NCI-H187 treated with DMSO at 0.1 percent for 48 hours (cell line): Measurements from ENCODE around the gene IREB2.
A peak's percentile ranks its signal among the peaks of the same experiment; 100 is the strongest.
"Not testable (repeated sequence)": the region's sequence is repeated elsewhere in the genome, so short reads cannot be mapped to it uniquely, and the experiment has no call there.

ENCODE experiments used
- DNase-seq: peaks from one replicate; lab custom pipeline; 2025; lab: John Stamatoyannopoulos, UW

Gene IREB2, protein sequence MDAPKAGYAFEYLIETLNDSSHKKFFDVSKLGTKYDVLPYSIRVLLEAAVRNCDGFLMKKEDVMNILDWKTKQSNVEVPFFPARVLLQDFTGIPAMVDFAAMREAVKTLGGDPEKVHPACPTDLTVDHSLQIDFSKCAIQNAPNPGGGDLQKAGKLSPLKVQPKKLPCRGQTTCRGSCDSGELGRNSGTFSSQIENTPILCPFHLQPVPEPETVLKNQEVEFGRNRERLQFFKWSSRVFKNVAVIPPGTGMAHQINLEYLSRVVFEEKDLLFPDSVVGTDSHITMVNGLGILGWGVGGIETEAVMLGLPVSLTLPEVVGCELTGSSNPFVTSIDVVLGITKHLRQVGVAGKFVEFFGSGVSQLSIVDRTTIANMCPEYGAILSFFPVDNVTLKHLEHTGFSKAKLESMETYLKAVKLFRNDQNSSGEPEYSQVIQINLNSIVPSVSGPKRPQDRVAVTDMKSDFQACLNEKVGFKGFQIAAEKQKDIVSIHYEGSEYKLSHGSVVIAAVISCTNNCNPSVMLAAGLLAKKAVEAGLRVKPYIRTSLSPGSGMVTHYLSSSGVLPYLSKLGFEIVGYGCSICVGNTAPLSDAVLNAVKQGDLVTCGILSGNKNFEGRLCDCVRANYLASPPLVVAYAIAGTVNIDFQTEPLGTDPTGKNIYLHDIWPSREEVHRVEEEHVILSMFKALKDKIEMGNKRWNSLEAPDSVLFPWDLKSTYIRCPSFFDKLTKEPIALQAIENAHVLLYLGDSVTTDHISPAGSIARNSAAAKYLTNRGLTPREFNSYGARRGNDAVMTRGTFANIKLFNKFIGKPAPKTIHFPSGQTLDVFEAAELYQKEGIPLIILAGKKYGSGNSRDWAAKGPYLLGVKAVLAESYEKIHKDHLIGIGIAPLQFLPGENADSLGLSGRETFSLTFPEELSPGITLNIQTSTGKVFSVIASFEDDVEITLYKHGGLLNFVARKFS

DNA sequence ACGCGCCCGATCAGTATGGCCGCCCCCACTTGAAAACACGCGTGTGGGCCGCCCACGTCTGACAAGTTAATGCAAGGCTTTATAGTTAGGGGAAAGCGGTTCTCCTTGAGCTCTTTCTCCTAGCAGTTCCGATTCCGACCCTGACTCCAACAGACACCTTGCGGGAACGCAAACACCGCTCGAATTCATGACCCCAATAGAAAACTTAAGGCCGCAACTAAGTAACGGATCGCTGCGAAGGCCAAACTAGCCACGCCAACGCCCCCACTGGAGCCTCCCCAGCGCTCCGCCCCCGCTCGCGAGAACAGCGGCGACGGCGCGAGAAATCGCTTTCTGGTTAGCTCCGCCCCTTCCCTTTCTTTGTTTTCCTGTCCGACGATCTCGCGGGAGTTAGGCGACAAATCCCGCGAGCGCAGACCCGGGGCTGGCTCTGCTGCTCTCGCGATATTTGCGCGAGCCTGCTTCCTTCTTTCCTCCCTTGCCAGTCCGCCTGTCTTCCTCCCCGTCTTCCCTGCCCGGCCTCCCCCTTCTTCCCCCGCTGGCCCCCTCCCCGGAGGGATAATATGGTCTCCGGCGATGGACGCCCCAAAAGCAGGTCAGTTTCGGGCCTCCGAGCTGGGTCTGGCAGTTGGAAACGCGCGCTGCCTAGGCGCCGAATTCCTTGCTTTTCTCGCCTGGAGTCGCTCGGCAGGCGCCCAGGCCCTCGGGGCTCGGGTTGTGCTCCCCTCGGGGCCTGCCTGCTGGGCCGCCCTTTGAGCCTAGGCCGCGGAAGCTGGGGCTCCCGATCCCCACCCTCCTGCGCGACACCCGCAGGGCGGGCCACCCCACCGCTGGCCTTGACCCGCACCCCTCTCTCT is at the start of gene IREB2:
Gene IREB2 (plus strand): TSS at position 455 of the 857 bp plus-strand sequence. CDS start 122 bp downstream, at position 577.
- DNase-seq = peak; percentile 69

DNA sequence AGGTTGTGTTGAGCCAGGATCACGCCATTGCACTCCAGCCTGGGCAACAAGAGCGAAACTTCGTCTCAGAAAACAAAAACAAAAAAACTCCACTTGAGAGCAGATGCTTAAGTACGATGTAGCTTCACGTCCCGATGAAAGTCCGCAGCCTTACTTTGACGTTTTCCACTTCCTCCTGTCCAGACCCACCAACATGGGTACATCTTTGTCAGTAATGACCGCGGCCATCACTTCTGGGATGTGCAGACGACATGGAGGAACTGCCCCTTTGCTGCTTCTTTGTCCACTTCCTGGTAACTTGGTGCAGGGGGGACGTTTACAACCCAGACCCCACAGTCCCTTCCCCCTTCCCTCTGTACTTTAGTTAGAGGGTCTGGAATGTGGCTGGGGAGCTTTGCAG is 49.2 kb upstream of the IREB2 start:
- DNase-seq = no peak

DNA sequence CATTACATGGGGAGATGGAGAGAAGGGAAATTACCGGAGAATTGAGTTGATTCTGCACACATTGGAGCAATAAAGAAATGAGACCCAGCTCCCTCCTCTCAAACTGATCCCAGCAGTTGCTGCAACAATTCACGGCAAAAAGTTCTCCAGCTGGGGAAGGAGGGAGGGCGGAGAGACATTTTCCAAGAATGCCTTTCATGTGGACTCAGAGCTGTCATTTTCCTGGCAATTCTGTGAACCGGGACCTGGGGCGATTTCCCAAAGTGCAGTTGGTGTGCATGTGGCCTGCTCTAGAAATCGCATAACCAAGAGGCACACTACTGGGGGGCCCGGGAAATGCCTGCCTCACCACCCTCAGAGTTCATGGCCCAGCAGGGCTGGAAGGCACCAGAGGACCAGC is 48.7 kb upstream of the IREB2 start:
- DNase-seq = no peak

DNA sequence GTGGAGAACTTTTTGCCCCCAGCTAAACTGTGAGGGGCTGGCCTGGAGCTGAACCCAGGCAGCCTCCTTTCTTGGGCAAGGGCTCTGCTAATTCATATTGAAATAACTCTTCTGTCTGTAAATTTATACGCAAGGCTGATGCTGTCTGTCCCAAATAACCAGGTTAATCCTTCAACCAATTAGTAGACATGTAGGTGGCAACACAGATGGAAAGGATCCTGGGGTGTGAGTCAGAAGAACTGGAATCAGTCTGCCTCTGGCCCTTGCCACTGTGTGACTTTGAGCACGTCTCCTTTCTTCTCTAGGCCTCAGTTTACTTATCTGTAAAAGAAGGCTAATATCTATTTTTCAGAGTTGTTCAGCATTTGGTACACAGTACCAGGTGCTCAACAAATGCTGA is 48.3 kb upstream of the IREB2 start:
- DNase-seq = no peak

DNA sequence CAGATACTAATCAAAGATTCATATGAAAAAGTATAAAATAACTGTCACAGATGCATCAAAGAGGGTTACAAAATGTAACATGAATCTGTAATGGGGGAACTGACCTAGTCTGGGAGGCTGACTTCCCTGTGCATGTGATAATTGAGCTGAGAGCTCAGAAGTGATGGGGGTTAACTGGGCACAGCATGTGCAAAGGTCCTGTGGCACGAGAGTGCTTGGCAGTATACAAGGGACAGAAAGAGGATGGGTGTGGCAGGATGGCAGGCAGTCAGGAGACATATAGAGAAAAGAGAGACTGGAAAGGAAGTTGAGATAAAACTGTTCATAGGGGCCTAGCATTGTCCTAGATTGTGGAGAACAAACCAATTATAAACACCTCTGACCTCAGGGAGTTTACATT is 47.8 kb upstream of the IREB2 start:
- no peak for DNase-seq

DNA sequence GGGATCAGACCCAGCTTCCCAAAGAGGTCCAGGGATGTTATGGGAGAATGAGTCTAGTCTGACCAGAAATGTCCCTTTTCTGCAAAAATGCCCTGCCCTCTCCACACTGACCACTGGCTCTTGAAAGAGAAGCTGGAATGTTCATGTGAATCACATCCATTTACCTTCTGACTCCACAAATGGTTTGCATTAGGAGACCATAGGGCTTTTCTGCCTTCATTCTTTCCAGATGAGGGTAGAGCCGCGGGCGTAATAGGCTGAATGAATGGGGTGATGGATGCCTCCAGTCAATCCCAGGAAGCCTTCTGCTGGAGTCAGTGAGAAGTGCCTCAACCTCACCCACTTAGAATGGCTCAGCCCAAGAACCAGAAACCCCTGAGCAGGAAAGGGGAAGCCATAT is 47.2 kb upstream of the IREB2 start:
- DNase-seq = no peak

DNA sequence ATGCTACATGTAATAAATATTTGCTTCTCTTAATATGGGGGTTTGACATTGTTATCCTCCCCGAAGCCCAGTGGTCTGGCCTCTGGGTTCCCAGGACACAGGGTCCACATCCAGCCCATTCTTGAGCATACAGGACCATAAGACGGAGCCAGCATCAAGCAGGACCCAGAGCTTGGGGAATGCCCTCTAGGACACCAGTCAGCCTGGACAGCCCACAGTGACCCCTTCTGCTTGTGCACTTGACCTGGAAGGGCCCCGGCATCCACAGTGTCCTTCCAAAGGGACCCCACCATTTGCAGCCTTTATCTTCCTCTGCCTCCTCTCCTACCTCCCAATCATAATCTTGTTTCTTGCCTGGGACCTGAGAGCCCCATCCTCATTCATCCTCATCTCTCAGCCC is 46.2 kb upstream of the IREB2 start:
- DNase-seq = no peak

DNA sequence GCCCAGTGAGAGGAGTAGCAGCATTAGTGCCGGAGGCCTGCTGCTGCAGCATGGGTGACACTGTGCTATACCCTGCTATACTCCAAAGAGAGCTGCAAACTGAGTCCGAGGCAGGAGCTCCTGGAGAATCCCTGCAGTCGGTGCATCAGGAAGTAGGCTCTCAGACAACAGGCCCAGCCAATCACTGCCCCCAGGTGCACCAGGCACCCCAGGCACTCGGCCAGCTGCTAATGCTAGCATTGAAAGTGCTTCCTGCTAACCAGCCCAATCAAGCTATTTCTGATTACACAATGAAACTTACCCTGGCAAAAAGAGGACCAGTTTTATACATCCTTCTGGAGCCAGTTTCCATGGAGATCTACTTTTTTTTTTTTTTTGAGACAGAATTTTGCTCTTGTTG is 45.6 kb upstream of the IREB2 start:
- DNase-seq = no peak

DNA sequence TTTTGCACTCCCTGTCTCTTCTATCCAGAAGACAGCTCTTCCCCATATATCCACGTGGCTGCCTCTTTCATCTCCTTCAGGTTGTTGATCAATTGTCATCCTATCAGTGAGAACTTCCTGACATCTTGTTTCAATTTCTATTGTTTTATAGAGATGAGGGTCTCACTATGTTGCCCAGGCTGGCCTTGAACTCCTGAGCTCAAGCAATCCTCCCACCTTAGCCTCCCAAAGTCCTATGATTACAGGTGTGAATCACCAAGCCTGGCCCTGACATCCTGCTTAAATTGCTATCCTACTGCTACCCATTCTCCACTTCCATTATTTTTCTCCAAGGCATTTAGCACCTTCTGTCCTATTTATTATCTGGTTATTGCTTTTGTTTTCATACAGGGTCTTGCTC is 44.9 kb upstream of the IREB2 start:
- no peak for DNase-seq

DNA sequence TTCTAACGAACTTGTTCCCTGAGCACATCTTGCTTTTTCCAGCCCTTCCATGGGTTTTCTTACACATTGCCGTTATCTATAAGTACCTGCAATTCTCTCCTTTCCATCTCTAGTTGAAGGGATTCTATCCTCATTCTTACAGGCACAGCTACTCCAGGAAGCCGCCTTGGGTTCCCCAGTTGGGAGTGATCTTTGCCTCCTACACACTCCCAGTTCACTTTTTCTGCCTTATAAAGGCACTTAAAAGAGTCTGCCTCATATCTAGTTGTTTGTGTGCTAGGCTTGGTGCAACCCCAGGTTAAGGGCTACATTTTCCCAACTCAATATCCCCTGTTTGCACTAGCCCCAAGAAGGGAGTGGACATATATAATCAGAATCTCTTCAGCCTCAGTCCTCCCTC is 44.0 kb upstream of the IREB2 start:
- no peak for DNase-seq

DNA sequence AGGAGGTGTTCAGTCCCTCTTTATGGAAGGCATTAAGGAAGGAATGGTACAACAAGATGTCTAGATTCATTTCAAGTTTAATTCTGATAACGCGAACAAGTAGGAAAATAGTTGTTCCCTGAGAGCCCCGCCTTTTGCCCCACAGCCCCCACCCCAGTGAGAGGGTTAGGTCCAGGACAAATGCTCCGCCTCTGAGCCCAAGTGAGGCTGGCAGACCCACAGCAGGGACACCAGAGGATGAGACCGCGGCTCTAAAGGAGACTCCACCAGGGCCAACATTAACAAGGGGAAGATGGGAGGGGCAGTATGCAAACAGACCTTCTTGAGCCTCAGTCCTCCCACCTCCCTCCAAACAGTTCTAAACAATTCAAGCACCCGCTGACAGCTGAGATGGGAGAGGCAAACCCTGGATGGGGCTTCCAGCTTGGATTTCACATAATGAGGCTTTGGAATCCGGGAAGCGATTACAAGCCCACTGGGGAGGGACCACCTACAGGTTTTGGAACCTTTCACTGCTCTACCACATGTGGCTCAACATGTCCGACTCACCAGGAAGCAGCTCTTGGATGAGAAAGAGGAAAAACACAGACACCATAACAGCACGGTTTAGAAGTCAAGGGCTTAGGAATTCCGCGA is 42.9 kb upstream of the IREB2 start:
- peak; percentile 8 for DNase-seq

DNA sequence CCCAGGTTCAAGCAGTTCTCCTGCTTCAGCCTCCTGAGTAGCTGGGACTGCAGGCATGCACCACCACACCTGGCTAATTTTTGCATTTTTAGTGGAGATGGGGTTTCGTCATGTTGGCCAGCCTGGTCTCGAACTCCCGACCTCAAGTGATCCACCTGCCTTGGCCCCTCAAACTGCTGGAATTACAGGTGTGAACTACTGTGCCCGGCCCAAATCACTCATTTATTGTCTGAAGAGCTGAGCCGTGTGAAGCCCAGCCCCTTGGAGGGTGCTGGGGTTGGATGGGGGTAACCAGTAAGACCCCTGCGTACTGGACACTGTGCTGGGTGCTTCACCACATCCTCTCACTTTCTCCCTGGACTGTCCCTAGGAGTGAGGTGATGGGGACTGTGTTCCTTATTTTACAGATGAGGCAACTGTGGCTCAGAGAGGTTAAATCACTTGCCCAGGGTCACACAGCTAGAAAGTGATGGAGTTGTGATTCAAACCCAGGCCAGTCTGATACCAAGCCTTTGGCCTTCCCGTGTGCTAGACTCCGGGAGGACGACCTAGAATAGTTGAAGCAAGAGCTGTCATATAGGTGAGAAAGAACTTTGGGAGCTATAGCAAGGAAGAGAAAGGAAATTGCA is 41.7 kb upstream of the IREB2 start:
- no peak for DNase-seq

DNA sequence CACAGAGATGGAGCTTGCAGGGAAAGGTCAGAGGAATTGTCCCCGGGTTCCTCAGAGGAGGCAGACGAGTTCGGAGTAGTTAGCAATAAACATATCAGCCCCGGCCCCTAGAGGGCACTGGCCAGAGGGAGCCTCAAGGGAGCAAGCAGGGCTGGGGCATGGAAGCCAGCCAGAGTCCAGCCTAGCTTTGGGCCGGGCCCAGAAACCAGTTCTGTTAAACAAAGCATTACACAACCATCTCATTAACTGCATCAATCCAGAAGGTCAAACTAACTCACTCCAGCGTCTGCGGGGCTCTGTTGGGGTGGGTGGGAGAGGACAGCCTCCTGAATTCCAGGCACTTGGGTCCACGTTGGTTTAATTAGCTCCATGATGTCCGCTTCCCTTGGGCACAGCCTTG is 41.0 kb upstream of the IREB2 start:
- no peak for DNase-seq

DNA sequence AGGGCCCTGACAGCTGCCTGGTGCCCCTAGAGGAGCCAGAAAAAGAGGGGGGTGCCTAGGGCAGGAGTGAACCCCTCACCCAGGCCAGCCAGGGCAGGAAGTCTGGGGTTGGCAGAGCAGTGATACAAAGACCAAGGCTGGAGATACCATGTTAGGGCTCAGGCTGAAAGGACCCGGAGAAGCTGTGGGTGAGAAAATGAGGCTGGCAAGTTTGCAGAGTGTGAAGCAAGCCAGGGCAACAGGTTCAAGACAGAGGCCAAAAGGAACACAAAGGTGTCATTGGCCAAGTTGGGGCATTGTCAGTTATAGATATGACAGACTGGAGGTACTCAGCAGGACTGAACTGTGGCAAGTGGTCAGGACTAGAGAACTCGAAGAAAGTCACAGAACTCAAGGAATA is 40.6 kb upstream of the IREB2 start:
- DNase-seq = no peak

DNA sequence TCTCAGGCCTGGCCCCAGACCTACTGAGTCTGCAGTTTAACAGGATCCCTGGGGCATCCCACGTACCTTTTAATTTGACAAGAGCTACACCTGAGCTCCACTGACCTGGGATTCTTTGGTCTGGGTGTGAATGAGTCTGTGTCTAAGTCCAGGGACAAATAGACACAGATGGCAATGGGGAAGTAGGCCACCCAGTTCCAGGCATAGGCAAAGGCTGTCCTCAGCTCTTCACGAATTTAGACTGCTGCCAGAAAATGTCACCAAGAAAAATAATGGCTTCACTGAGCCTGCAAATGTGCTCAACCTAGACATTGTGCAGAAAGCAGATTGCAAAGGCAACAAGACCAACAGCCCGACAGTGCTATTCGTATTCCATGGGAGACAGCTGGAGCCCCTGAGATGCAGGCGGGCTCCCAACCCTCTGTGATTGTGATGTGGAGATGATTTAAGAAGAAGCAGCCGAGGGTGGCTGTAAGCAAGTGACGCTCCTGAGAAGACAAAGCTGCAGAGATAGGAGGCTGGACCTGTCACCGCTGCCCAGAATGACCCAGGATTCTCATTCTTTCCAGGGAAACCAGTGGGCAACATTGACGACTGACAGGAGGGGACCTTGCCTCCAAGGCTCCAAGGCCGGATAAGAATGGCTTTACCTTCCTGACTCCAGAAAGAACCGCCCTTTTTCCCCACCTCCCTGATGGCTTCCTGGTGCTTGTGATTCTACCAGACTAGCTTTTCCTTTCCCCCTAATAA is 39.8 kb upstream of the IREB2 start:
- no peak for DNase-seq

DNA sequence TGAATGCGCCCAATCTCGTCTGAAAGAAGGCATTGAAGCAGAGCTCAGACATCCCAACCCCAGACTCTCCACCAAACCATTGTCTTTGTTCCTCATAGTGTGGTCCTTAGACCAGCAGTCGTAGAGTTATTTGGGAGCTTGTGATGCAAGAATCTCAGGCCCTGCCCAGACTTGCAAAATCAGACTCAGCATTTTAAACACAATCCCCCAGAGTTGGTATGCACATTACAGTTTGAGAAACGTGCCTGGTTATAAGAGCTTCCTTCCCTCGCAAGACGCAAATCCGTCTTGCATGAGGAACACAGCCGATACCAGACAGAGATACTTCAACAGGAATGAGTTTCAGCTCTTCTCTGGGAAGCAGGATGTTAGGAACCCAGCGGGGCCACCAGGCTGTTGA is 38.9 kb upstream of the IREB2 start:
- DNase-seq = no peak

DNA sequence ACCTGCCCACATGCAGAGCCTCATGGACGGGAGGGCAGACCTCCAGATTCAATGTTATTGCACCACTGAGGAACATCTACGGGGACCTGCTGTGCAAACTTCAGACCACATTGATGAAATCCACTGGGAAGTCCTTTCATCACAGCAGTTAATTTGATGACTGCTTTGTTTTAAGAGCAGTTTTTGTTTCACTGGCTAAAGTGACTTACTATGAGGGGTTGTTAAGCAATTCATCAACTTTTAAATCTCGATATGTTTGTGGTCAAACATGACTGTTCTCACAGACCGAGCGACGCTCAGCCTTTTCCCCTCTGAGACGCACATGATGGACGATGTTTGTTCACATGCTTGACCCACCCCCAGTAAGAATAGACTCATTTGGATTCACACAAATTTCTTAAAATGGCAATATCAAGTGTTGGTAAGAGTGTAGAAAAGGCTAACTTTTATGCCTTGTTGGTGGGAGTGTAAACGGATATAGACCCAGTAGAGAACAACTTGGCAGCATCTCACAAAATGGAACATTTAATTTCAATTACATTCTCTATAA is 35.9 kb upstream of the IREB2 start:
- DNase-seq = no peak

DNA sequence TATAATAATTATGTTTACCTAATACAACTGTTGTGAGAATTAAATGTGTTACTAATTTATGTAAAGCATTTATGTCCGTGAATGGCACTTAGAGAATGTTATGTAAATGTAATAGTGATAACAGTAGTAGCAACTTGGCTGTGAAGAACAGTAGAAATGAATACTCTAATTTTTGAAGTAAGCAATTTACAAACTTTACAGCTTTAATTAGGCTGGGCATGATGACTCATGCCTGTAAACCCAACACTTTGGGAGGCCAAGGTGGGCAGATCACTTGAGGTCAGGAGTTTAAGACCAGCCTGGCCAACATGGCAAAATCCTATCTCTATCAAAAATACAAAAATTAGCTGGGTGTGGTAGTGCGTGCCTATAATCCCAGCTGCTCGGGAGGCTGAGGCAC is 33.9 kb upstream of the IREB2 start:
- DNase-seq = no peak

DNA sequence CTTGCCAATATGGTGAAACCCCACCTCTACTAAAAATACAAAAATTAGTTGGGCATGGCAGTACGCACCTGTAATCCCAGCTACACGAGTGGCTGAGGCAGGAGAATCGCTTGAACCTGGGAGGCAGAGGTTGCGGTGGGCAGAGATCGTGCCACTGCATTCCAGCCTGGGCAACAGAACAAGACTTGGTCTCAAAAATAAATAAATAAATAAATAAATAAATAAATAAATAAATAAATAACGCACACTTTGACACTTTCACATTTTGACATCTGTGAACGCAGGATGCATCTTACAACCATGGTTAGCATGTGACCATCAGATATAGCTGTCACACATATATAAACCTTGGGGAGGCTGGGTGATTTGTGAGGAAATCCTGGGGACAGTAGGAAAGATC is 33.2 kb upstream of the IREB2 start:
- DNase-seq = not testable (repeated sequence)

DNA sequence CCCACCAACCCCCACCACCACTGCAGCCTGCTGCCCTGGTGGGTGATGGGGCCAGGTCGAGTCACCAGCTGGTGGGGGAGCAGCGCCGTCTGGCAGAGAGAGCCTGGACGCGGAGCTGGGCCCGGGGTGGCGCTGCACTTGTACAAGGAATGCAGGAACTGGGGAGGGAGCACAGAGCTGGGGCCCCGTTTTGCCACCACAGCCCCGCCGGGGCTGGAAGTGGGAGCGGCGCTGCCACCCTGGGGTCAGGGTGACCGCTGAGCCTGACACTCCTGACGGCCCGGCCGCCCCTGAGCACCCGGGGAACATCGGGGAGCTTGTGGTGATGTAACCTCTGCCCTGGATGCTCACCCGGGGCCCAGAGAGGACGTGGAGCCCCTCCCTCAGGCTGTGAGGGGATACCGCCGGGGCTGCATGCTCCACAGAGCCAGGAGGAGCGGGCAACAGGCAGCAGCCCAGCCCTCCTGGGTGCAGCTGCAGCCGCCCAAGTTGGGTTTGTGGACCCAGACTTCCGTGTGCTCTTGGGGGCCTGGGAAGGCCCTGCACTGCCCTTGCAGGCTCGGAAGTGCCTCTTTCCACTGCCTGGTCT is 32.6 kb upstream of the IREB2 start:
- no peak for DNase-seq
